ENCODE measurements around the gene VIL1. TPM values are rescaled to one million over a fixed set of nuclear protein-coding genes. Genes with fewer than 3 reads are reported as not detected.

Gene VIL1
- total and polyA plus RNA-seq, 8 donors = 0.29 to 1.8 (median 1.2) TPM; not detected in 1

GRCh38 chr2:218446547-218446946 lies 27.6 kb downstream of the VIL1 start:
- intact Hi-C loops (cut with DNase I) = no loop called here
- no peak for TF ChIP-seq CTCF (IDR thresholded peaks at IDR 0.05)
- ATAC-seq (no peak), DNase-seq (no peak)
- H3K27me3 ChIP-seq = no peaks in the 10 kb centered on the region
- H3K4me1 ChIP-seq = no peaks in the 10 kb centered on the region
- H3K27ac ChIP-seq = no peak overlapping the region
- H3K4me3 ChIP-seq = no peak overlapping the region
- H3K36me3 ChIP-seq = peaks cover 0 to 39% of the 10 kb centered on the region in 2 donors
- H3K9me3 ChIP-seq = no peaks in the 10 kb centered on the region

GRCh38 chr2:218447072-218447471 lies 28.1 kb downstream of the VIL1 start:
- no peak overlapping the region for H3K27ac ChIP-seq
- ATAC-seq = no peak

GRCh38 chr2:218448934-218449333 lies 30.0 kb downstream of the VIL1 start:
- intact Hi-C loops (cut with DNase I) = no loop called here
- no peak for ATAC-seq
- Histone ChIP-seq H3K27ac (no peak overlapping the region), H3K4me3 (no peak overlapping the region), H3K4me1 (no peaks in the 10 kb centered on the region), H3K27me3 (no peaks in the 10 kb centered on the region), H3K36me3 (peaks cover 0 to 50% of the 10 kb centered on the region in 2 donors), H3K9me3 (no peaks in the 10 kb centered on the region)
- no peak for TF ChIP-seq CTCF (IDR thresholded peaks at IDR 0.05)
- DNase-seq = no peak

More at GRCh38 chr2:218447072-218447471, 28.1 kb downstream of the VIL1 start:
- Histone ChIP-seq H3K27me3 (no peaks in the 10 kb centered on the region), H3K36me3 (peaks cover 0 to 39% of the 10 kb centered on the region in 2 donors), H3K4me3 (no peak overlapping the region), H3K4me1 (no peaks in the 10 kb centered on the region), H3K9me3 (no peaks in the 10 kb centered on the region)
- no peak for DNase-seq
- no peak for TF ChIP-seq CTCF (IDR thresholded peaks at IDR 0.05)
- intact Hi-C loops (cut with DNase I) = no loop called here

- intact Hi-C loops (cut with DNase I) = no loop called here
- DNase-seq (no peak), ATAC-seq (no peak)
- Histone ChIP-seq H3K27ac (no peak overlapping the region), H3K4me1 (no peaks in the 10 kb centered on the region), H3K36me3 (peaks cover 0 to 66% of the 10 kb centered on the region in 2 donors), H3K9me3 (no peaks in the 10 kb centered on the region), H3K27me3 (no peaks in the 10 kb centered on the region), H3K4me3 (no peak overlapping the region)
- TF ChIP-seq CTCF (IDR thresholded peaks at IDR 0.05) = no peak
These were observed 33.2 kb downstream of the VIL1 start for GRCh38 chr2:218452079-218452478.

GRCh38 chr2:218456849-218457248 lies 37.9 kb downstream of the VIL1 start:
- intact Hi-C loops (cut with DNase I) = no loop called here
- ATAC-seq = no peak
- DNase-seq = no peak
- Histone ChIP-seq H3K4me3 (no peak overlapping the region), H3K4me1 (no peaks in the 10 kb centered on the region), H3K36me3 (peaks cover 0 to 62% of the 10 kb centered on the region in 2 donors), H3K27ac (no peak overlapping the region), H3K27me3 (no peaks in the 10 kb centered on the region), H3K9me3 (no peaks in the 10 kb centered on the region)
- TF ChIP-seq CTCF (IDR thresholded peaks at IDR 0.05) = no peak
